Dendritic cell treated with granulocyte-macrophage colony-stimulating factor and Interleukin-4, amounts not matched to agents 40 ng/mL and 50 ng/mL, for 4 days (primary cell): Measurements from ENCODE around the gene CACNA1H.

Experiments
- H3K27ac Mint-ChIP-seq: one replicate; pipeline ENCODE4 v1.8.0; 2022; ENCODE audit warnings: mild to moderate bottlenecking, mixed read lengths
- H3K27me3 Mint-ChIP-seq: one replicate; pipeline ENCODE4 v1.8.0; 2022; ENCODE audit warnings: mild to moderate bottlenecking, mixed read lengths
- H3K36me3 Mint-ChIP-seq: one replicate; pipeline ENCODE4 v1.8.0; 2022; ENCODE audit warnings: low read depth, mixed read lengths
- H3K4me1 Mint-ChIP-seq: one replicate; pipeline ENCODE4 v1.8.0; 2022; ENCODE audit warnings: low read depth, mixed read lengths
- H3K4me3 Mint-ChIP-seq: one replicate; pipeline ENCODE4 v1.8.0; 2022; ENCODE audit warnings: mild to moderate bottlenecking, moderate library complexity, mixed read lengths
- H3K9me3 Mint-ChIP-seq: one replicate; pipeline ENCODE4 v1.8.0; 2022; ENCODE audit warnings: mixed read lengths
- intact Hi-C: fragments of 100-400 bp; cut with micrococcal nuclease; formaldehyde crosslinking; loops from one replicate; pipeline ENCODE4 v1.15.0; 2022

The CACNA1H gene

GRCh38 chr16:1164382-1164781, 11.5 kb downstream of the CACNA1H start:
- H3K9me3 Mint-ChIP-seq = no peaks in the 10 kb centered on the region
- intact Hi-C loops = no loop called here
- peaks cover 6% of the 10 kb centered on the region for H3K27me3 Mint-ChIP-seq

GRCh38 chr16:1164975-1165374, 12.1 kb downstream of the CACNA1H start:
- H3K4me1 Mint-ChIP-seq = no peaks in the 10 kb centered on the region
- no peaks in the 10 kb centered on the region for H3K36me3 Mint-ChIP-seq
- no peak overlapping the region for H3K4me3 Mint-ChIP-seq
- no peaks in the 10 kb centered on the region for H3K9me3 Mint-ChIP-seq
- intact Hi-C loops = no loop called here
- peaks cover 1% of the 10 kb centered on the region for H3K27me3 Mint-ChIP-seq
- no peak overlapping the region for H3K27ac Mint-ChIP-seq

More at GRCh38 chr16:1164382-1164781, 11.5 kb downstream of the CACNA1H start:
- H3K4me3 Mint-ChIP-seq = no peak overlapping the region
- H3K4me1 Mint-ChIP-seq = no peaks in the 10 kb centered on the region
- H3K36me3 Mint-ChIP-seq = no peaks in the 10 kb centered on the region
- H3K27ac Mint-ChIP-seq = no peak overlapping the region

- Mint-ChIP-seq H3K27ac (no peak overlapping the region), H3K9me3 (no peaks in the 10 kb centered on the region), H3K27me3 (no peaks in the 10 kb centered on the region), H3K4me3 (no peak overlapping the region), H3K36me3 (no peaks in the 10 kb centered on the region), H3K4me1 (no peaks in the 10 kb centered on the region)
- intact Hi-C loops = no loop called here
Measured at GRCh38 chr16:1165511-1165910, 12.6 kb downstream of the CACNA1H start.

- Mint-ChIP-seq H3K36me3 (no peaks in the 10 kb centered on the region), H3K27ac (no peak overlapping the region), H3K27me3 (no peaks in the 10 kb centered on the region), H3K9me3 (no peaks in the 10 kb centered on the region), H3K4me3 (no peak overlapping the region), H3K4me1 (no peaks in the 10 kb centered on the region)
- intact Hi-C loops = no loop called here
Measured at GRCh38 chr16:1167276-1168107, 14.6 kb downstream of the CACNA1H start.

GRCh38 chr16:1168837-1169236, 15.9 kb downstream of the CACNA1H start:
- Mint-ChIP-seq H3K36me3 (no peaks in the 10 kb centered on the region), H3K27me3 (no peaks in the 10 kb centered on the region), H3K9me3 (no peaks in the 10 kb centered on the region), H3K4me1 (no peaks in the 10 kb centered on the region), H3K4me3 (no peak overlapping the region), H3K27ac (no peak overlapping the region)
- intact Hi-C loops = no loop called here

- Mint-ChIP-seq H3K36me3 (no peaks in the 10 kb centered on the region), H3K4me1 (no peaks in the 10 kb centered on the region), H3K27ac (no peak overlapping the region), H3K4me3 (no peak overlapping the region), H3K9me3 (no peaks in the 10 kb centered on the region), H3K27me3 (no peaks in the 10 kb centered on the region)
- intact Hi-C loops = no loop called here
Measured at GRCh38 chr16:1169285-1170075, 16.6 kb downstream of the CACNA1H start.

- Mint-ChIP-seq H3K4me1 (no peaks in the 10 kb centered on the region), H3K36me3 (no peaks in the 10 kb centered on the region), H3K27me3 (no peaks in the 10 kb centered on the region), H3K27ac (no peak overlapping the region), H3K4me3 (no peak overlapping the region), H3K9me3 (no peaks in the 10 kb centered on the region)
- intact Hi-C loops = no loop called here
Measured at GRCh38 chr16:1170076-1170418, 17.1 kb downstream of the CACNA1H start.

- Mint-ChIP-seq H3K9me3 (no peaks in the 10 kb centered on the region), H3K27ac (no peak overlapping the region), H3K4me3 (no peak overlapping the region), H3K4me1 (no peaks in the 10 kb centered on the region), H3K27me3 (no peaks in the 10 kb centered on the region), H3K36me3 (no peaks in the 10 kb centered on the region)
- intact Hi-C loops = no loop called here
Measured at GRCh38 chr16:1171001-1171400, 18.1 kb downstream of the CACNA1H start.

- H3K4me1 Mint-ChIP-seq = no peaks in the 10 kb centered on the region
- intact Hi-C loops = no loop called here
- no peak overlapping the region for H3K4me3 Mint-ChIP-seq
- H3K27me3 Mint-ChIP-seq = no peaks in the 10 kb centered on the region
- H3K27ac Mint-ChIP-seq = no peak overlapping the region
- H3K9me3 Mint-ChIP-seq = no peaks in the 10 kb centered on the region
- no peaks in the 10 kb centered on the region for H3K36me3 Mint-ChIP-seq
Measured at GRCh38 chr16:1171854-1172428, 19.0 kb downstream of the CACNA1H start.

GRCh38 chr16:1172651-1173050, 19.7 kb downstream of the CACNA1H start:
- no peaks in the 10 kb centered on the region for H3K27me3 Mint-ChIP-seq
- no peak overlapping the region for H3K4me3 Mint-ChIP-seq
- H3K9me3 Mint-ChIP-seq = no peaks in the 10 kb centered on the region
- no peaks in the 10 kb centered on the region for H3K36me3 Mint-ChIP-seq
- no peak overlapping the region for H3K27ac Mint-ChIP-seq
- intact Hi-C loops = no loop called here
- no peaks in the 10 kb centered on the region for H3K4me1 Mint-ChIP-seq

GRCh38 chr16:1173788-1174451, 21.0 kb downstream of the CACNA1H start:
- Mint-ChIP-seq H3K36me3 (no peaks in the 10 kb centered on the region), H3K9me3 (no peaks in the 10 kb centered on the region), H3K4me3 (no peak overlapping the region)

GRCh38 chr16:1174477-1175357, 21.8 kb downstream of the CACNA1H start:
- no peaks in the 10 kb centered on the region for H3K4me1 Mint-ChIP-seq
- H3K4me3 Mint-ChIP-seq = no peak overlapping the region
- intact Hi-C loops = no loop called here
- H3K36me3 Mint-ChIP-seq = no peaks in the 10 kb centered on the region
- no peak overlapping the region for H3K27ac Mint-ChIP-seq
- no peaks in the 10 kb centered on the region for H3K9me3 Mint-ChIP-seq
- no peaks in the 10 kb centered on the region for H3K27me3 Mint-ChIP-seq

More at GRCh38 chr16:1173788-1174451, 21.0 kb downstream of the CACNA1H start:
- Mint-ChIP-seq H3K4me1 (no peaks in the 10 kb centered on the region), H3K27me3 (no peaks in the 10 kb centered on the region), H3K27ac (no peak overlapping the region)
- intact Hi-C loops = no loop called here

GRCh38 chr16:1175566-1176279, 22.8 kb downstream of the CACNA1H start:
- no peaks in the 10 kb centered on the region for H3K36me3 Mint-ChIP-seq
- H3K4me3 Mint-ChIP-seq = no peak overlapping the region
- H3K27me3 Mint-ChIP-seq = no peaks in the 10 kb centered on the region

More at GRCh38 chr16:1175566-1176279, 22.8 kb downstream of the CACNA1H start:
- intact Hi-C loops = no loop called here
- no peaks in the 10 kb centered on the region for H3K4me1 Mint-ChIP-seq
- H3K27ac Mint-ChIP-seq = no peak overlapping the region
- H3K9me3 Mint-ChIP-seq = no peaks in the 10 kb centered on the region
